ENCODE results near the gene BMP7. TPM values are rescaled to one million over a fixed set of nuclear protein-coding genes. Genes with fewer than 3 reads are reported as not detected.

Gene BMP7
- total RNA-seq, 1 donor from 2014 or later: 0.21 TPM

GRCh38 chr20:57221916-57222630, 44.4 kb downstream of the BMP7 start:
- Mint-ChIP-seq H3K36me3 (ENCODE audit: low read depth) (no peaks in the 10 kb centered on the region), H3K4me3 (no peak overlapping the region), H3K9me3 (no peaks in the 10 kb centered on the region), H3K27ac (no peak overlapping the region), H3K27me3 (ENCODE audit: insufficient read depth) (no peaks in the 10 kb centered on the region), H3K4me1 (ENCODE audit: low read depth) (no peaks in the 10 kb centered on the region)
- DNase-seq (ENCODE audit: low spot score): no peak
- intact Hi-C loops (cut with micrococcal nuclease): no loop called here

DNA sequence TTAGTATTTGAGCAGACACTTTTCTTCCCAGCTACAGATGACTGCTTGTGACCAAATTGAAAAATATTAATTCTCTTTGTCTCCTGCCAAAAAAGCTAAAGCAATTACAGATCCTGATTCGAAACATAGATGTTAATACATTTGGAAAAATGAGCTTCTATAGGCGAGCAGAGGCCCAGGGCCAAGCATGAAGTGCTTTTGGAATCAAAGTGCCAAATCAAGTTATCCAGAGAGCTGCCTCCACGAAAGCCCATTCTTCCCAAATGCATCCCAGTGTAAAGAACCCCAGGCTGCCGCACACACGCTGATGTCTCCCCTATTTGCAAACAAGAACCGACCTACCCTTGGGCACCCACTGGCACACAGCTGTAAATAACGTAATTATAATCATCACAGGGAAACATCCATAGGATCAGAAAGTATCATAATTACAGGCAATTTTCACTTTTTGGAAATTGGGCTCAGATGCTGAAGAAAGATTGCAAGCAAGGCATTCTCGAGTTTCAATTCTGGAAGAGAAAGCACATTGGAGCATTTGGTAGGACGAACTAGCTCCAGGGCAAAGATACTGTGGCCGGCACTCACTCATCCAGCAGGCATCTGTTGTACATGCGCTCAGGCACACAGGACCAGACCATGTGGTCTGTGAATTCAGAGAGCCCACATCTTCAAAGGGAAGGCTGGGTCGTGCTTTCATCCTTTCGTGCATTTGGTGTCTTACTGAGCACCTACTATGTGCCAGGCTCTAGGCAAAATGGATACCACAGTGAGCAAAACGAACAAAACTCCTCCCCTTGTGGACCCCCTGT, 45.9 kb downstream of the BMP7 start:
- H3K27ac Mint-ChIP-seq: no peak overlapping the region
- no peaks in the 10 kb centered on the region for H3K9me3 Mint-ChIP-seq
- H3K4me3 Mint-ChIP-seq: no peak overlapping the region

GRCh38 chr20:57219071-57219677, 47.3 kb downstream of the BMP7 start:
- Mint-ChIP-seq H3K36me3 (ENCODE audit: low read depth) (no peaks in the 10 kb centered on the region), H3K27me3 (ENCODE audit: insufficient read depth) (no peaks in the 10 kb centered on the region), H3K4me3 (no peak overlapping the region), H3K4me1 (ENCODE audit: low read depth) (no peaks in the 10 kb centered on the region), H3K27ac (no peak overlapping the region), H3K9me3 (no peaks in the 10 kb centered on the region)
- no peak for DNase-seq (ENCODE audit: low spot score)
- intact Hi-C loops (cut with micrococcal nuclease): no loop called here

More for the DNA sequence above, 45.9 kb downstream of the BMP7 start:
- DNase-seq (ENCODE audit: low spot score): no peak
- Mint-ChIP-seq H3K4me1 (ENCODE audit: low read depth) (no peaks in the 10 kb centered on the region), H3K36me3 (ENCODE audit: low read depth) (no peaks in the 10 kb centered on the region), H3K27me3 (ENCODE audit: insufficient read depth) (no peaks in the 10 kb centered on the region)
- intact Hi-C loops (cut with micrococcal nuclease): no loop called here

DNA sequence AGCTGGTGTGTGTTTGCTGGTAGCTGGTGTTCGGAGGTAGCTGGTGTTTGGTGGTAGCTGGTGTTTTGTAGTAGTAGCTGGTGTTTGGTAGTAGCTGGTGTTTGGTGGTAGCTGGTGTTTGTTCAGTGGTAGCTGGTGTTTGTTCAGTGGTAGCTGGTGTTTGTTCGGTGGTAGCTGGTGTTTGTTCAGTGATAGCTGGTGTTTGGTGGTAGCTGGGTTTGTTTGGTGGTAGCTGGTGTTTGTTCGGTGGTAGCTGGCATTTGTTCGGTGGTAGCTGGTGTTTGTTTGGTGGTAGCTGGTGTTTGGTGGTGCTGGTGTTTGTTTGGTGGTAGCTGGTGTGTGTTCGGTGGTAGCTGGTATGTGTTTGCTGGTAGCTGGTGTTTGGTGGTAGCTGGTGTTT, 48.0 kb downstream of the BMP7 start:
- H3K9me3 Mint-ChIP-seq: no peaks in the 10 kb centered on the region
- intact Hi-C loops (cut with micrococcal nuclease): no loop called here
- no peak for DNase-seq (ENCODE audit: low spot score)
- H3K27me3 Mint-ChIP-seq (ENCODE audit: insufficient read depth): no peaks in the 10 kb centered on the region
- H3K4me3 Mint-ChIP-seq: no peak overlapping the region
- H3K36me3 Mint-ChIP-seq (ENCODE audit: low read depth): no peaks in the 10 kb centered on the region
- H3K27ac Mint-ChIP-seq: no peak overlapping the region
- no peaks in the 10 kb centered on the region for H3K4me1 Mint-ChIP-seq (ENCODE audit: low read depth)

DNA sequence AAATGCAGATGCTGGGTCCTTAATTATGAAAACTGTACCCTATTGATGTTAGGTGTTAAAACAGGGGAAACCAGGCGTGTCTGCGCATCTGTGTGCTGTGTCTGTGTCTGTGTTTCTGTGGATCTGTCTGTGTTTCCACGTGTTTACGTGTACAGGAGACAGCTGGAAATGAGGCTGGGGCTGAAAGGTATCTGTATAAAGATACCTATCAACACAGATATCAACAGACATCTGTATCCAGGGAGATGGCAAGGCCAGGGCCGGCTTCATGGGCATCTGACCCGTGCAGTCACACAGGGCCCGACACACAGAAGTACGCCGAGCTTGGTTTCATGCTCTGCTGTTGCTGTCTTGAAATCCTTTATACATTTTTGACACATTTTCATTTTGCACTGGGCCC, 48.6 kb downstream of the BMP7 start:
- H3K27ac Mint-ChIP-seq: no peak overlapping the region
- intact Hi-C loops (cut with micrococcal nuclease): no loop called here
- H3K36me3 Mint-ChIP-seq (ENCODE audit: low read depth): no peaks in the 10 kb centered on the region
- H3K9me3 Mint-ChIP-seq: no peaks in the 10 kb centered on the region
- H3K4me1 Mint-ChIP-seq (ENCODE audit: low read depth): no peaks in the 10 kb centered on the region
- no peaks in the 10 kb centered on the region for H3K27me3 Mint-ChIP-seq (ENCODE audit: insufficient read depth)
- H3K4me3 Mint-ChIP-seq: no peak overlapping the region
- DNase-seq (ENCODE audit: low spot score): no peak

DNA sequence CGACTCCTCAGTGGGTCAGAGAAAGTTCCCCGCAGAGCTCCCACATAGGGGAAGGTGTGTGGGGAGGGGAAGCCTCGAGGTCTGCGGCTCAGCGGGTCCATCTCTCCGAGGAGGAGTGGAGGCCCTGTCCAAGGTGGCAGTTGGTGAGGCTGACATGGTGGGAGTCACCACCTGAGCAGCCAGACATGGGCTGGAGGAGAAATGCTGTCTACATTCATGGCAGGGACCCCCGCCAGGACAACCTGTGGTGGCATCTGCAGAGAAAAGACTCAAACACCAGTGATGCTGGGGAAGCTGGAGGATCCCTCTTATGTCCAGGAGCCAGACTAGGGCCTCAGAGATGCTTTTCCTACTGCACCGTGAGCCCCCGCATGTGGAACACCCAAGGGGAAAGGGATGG, 49.8 kb downstream of the BMP7 start:
- Mint-ChIP-seq H3K36me3 (ENCODE audit: low read depth) (no peaks in the 10 kb centered on the region), H3K27me3 (ENCODE audit: insufficient read depth) (peaks cover 3% of the 10 kb centered on the region), H3K4me3 (no peak overlapping the region), H3K4me1 (ENCODE audit: low read depth) (no peaks in the 10 kb centered on the region), H3K9me3 (no peaks in the 10 kb centered on the region), H3K27ac (no peak overlapping the region)
- intact Hi-C loops (cut with micrococcal nuclease): no loop called here
- DNase-seq (ENCODE audit: low spot score): no peak

DNA sequence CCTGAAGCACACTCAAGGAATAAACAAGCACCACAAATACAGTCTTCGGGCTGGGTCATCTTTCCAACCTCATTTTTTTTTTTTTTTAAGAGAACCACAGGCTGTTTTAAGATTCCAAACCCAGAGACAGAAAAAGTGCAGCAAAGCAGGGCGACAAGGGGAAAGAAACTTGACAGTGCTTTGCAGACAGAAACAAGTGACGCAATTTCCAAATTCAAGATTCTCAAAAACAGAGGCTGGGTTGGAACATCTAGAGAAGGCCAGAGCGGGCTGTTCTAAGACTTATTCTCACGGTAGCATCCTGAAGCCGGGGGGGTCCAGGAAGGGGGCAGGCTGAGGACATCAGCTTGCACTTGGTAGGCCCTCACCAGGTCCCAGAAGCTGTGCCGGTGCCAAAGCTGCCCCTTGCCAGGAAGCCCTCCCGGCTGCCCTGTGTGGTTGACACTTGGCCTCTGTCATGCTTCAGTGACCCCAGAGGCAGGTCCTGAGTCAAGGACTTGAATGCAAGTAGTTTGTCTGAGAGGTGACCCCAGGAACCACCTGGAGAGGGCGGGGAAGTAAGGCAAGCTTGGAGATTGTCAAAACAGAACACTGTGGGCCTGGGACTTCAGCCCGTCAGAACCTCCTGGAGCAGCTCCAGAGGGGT, 50.5 kb downstream of the BMP7 start:
- H3K27ac Mint-ChIP-seq: no peak overlapping the region

DNA sequence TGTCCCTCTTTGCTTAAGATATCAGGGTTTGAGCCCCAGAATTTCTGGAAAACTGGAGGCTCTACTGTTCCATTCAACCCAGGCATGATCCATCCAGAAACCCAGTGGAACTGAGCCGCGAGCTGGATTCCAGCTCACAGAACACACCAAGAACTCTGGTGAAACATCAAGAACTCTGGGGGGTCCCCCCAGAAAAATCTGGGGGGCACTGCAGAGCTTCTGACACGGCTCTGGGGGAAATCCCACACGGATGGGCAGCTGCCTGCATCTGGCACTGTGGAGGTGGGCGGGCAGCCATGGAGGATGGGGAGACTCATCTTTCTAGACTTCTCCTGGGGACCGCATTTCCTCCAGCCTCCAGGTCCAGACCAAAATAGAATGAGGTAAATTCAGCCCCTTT, 51.0 kb downstream of the BMP7 start:
- Mint-ChIP-seq H3K9me3 (no peaks in the 10 kb centered on the region), H3K27me3 (ENCODE audit: insufficient read depth) (peaks cover 5% of the 10 kb centered on the region), H3K4me1 (ENCODE audit: low read depth) (no peaks in the 10 kb centered on the region), H3K4me3 (no peak overlapping the region), H3K36me3 (ENCODE audit: low read depth) (no peaks in the 10 kb centered on the region), H3K27ac (no peak overlapping the region)
- no peak for DNase-seq (ENCODE audit: low spot score)
- intact Hi-C loops (cut with micrococcal nuclease): no loop called here

More for the DNA sequence above, 50.5 kb downstream of the BMP7 start:
- intact Hi-C loops (cut with micrococcal nuclease): no loop called here
- H3K4me3 Mint-ChIP-seq: no peak overlapping the region
- no peak for DNase-seq (ENCODE audit: low spot score)
- no peaks in the 10 kb centered on the region for H3K9me3 Mint-ChIP-seq
- peaks cover 5% of the 10 kb centered on the region for H3K27me3 Mint-ChIP-seq (ENCODE audit: insufficient read depth)
- H3K36me3 Mint-ChIP-seq (ENCODE audit: low read depth): no peaks in the 10 kb centered on the region
- no peaks in the 10 kb centered on the region for H3K4me1 Mint-ChIP-seq (ENCODE audit: low read depth)

DNA sequence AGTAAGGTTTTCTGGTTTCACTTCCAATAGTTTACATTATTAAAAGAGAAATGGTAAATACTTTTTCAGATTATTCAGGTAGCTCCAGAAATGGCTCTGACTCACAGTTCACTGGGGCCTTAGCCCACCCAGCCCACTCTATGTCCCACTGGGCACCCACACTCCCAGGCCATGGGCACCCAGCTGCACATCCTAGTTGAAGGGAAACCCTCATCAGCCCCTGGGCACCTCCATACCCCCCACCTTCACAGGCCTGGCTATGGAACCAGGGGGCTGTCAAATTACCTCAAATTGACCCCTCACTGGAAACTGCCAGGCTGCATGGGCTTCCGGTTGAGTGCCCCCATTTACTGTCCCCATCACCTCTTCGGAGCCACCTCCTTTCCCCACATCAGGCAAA, 51.5 kb downstream of the BMP7 start:
- peaks cover 5% of the 10 kb centered on the region for H3K27me3 Mint-ChIP-seq (ENCODE audit: insufficient read depth)
- no peaks in the 10 kb centered on the region for H3K4me1 Mint-ChIP-seq (ENCODE audit: low read depth)
- intact Hi-C loops (cut with micrococcal nuclease): no loop called here
- no peak overlapping the region for H3K27ac Mint-ChIP-seq
- no peak overlapping the region for H3K4me3 Mint-ChIP-seq
- no peaks in the 10 kb centered on the region for H3K36me3 Mint-ChIP-seq (ENCODE audit: low read depth)
- no peaks in the 10 kb centered on the region for H3K9me3 Mint-ChIP-seq
- DNase-seq (ENCODE audit: low spot score): no peak

DNA sequence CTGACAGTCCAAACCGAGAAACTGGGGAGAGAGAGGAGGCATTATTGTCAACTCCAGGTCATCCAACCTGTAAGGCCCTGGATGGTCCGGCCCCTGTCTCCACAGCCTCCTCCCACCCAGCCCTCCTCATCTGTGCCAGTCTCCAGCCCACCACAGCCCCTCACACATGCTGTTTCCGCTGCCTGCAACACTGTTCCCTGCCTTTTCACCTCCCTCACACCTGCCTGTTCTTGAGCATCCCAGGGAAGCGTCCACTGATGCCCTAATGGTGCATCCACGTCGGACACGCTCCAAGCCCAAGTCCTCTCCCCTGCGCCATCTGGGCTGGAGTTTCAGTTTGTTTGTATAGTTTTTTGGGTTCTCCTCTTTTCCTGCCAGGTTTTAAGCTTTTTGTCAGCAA, 52.0 kb downstream of the BMP7 start:
- no peak overlapping the region for H3K27ac Mint-ChIP-seq

GRCh38 chr20:57213924-57214323, 52.5 kb downstream of the BMP7 start:
- H3K36me3 Mint-ChIP-seq (ENCODE audit: low read depth): no peaks in the 10 kb centered on the region
- intact Hi-C loops (cut with micrococcal nuclease): no loop called here
- no peak overlapping the region for H3K4me3 Mint-ChIP-seq

More for the DNA sequence above, 52.0 kb downstream of the BMP7 start:
- Mint-ChIP-seq H3K36me3 (ENCODE audit: low read depth) (no peaks in the 10 kb centered on the region), H3K9me3 (no peaks in the 10 kb centered on the region), H3K4me3 (no peak overlapping the region), H3K4me1 (ENCODE audit: low read depth) (no peaks in the 10 kb centered on the region), H3K27me3 (ENCODE audit: insufficient read depth) (peaks cover 5% of the 10 kb centered on the region)
- DNase-seq (ENCODE audit: low spot score): no peak
- intact Hi-C loops (cut with micrococcal nuclease): no loop called here

GRCh38 chr20:57213291-57213690, 53.1 kb downstream of the BMP7 start:
- H3K27me3 Mint-ChIP-seq (ENCODE audit: insufficient read depth): peaks cover 5% of the 10 kb centered on the region
- H3K36me3 Mint-ChIP-seq (ENCODE audit: low read depth): no peaks in the 10 kb centered on the region
- H3K9me3 Mint-ChIP-seq: no peaks in the 10 kb centered on the region
- intact Hi-C loops (cut with micrococcal nuclease): no loop called here
- H3K27ac Mint-ChIP-seq: no peak overlapping the region
- no peak overlapping the region for H3K4me3 Mint-ChIP-seq
- no peaks in the 10 kb centered on the region for H3K4me1 Mint-ChIP-seq (ENCODE audit: low read depth)
- no peak for DNase-seq (ENCODE audit: low spot score)

More at GRCh38 chr20:57213924-57214323, 52.5 kb downstream of the BMP7 start:
- H3K27me3 Mint-ChIP-seq (ENCODE audit: insufficient read depth): peaks cover 5% of the 10 kb centered on the region
- no peaks in the 10 kb centered on the region for H3K4me1 Mint-ChIP-seq (ENCODE audit: low read depth)
- DNase-seq (ENCODE audit: low spot score): no peak
- no peak overlapping the region for H3K27ac Mint-ChIP-seq
- H3K9me3 Mint-ChIP-seq: no peaks in the 10 kb centered on the region
